Colonic mucosa (tissue), 4 donors: ENCODE measurements around the gene C14orf119. TPM values are rescaled to one million over a fixed set of nuclear protein-coding genes. Genes with fewer than 3 reads are reported as not detected.

ENCODE experiments used
- DNase-seq: peaks from one replicate; pipeline ENCODE4 v3.0.0-alpha.2; 2020
- H3K27ac ChIP-seq: fragments of 200-600 bp; one replicate; pipeline ENCODE4 v1.8.0; 2021
- H3K27me3 ChIP-seq: fragments of 200-600 bp; one replicate; pipeline ENCODE4 v1.8.0; 2021
- H3K36me3 ChIP-seq: fragments of 200-600 bp; one replicate; pipeline ENCODE4 v1.8.0; 2021
- H3K4me1 ChIP-seq: fragments of 200-600 bp; one replicate; pipeline ENCODE4 v1.8.0; 2021; ENCODE audit warnings: mild to moderate bottlenecking
- H3K4me3 ChIP-seq: fragments of 200-600 bp; one replicate; pipeline ENCODE4 v1.8.0; 2021
- H3K9ac ChIP-seq, 2 donors: one replicate each; pipeline ENCODE4 v1.7.0; 2013; ENCODE audit warnings: control low read depth in 2 of 2, low read depth in 2 of 2, low read length in 2 of 2
- H3K9me3 ChIP-seq: fragments of 200-600 bp; one replicate; pipeline ENCODE4 v1.8.0; 2021
- intact Hi-C: fragments of 100-400 bp; cut with DNase I; formaldehyde crosslinking; loops from one replicate; pipeline ENCODE4 v1.14.1; 2022
- total RNA-seq, 2 donors: library from RNA; stranded (reverse); fragmentation: NEBNext Ultra II Directional in 1 of 2; extraction: Animal tissue kit (Norgen Biotek cat#: 25700) in 1 of 2; gene quantifications; one replicate each; pipeline ENCODE4 v1.2.1, GENCODE V29; 2021
- TF ChIP-seq, protein P1 (sequence below): fragments of 200-600 bp; IDR thresholded peaks from one replicate; pipeline ENCODE4 v1.8.0; 2022; ENCODE audit warnings: antibody characterized with exemption, mild to moderate bottlenecking
- donor health status: healthy.
- donor health status: DM: no; HTN: no; CAD: no.
- donor health status: DM: no; HTN: no; CAD: no.

The C14orf119 gene
- total RNA-seq, 2 donors from 2014 or later, result 56.2 to 59.2 TPM

- H3K27me3 ChIP-seq, result no peaks in the 10 kb centered on the region
- no peak overlapping the region for H3K27ac ChIP-seq
- no peaks in the 10 kb centered on the region for H3K36me3 ChIP-seq
- no peak overlapping the region for H3K4me3 ChIP-seq
- no peaks in the 10 kb centered on the region for H3K4me1 ChIP-seq
- TF ChIP-seq, protein P1, sequence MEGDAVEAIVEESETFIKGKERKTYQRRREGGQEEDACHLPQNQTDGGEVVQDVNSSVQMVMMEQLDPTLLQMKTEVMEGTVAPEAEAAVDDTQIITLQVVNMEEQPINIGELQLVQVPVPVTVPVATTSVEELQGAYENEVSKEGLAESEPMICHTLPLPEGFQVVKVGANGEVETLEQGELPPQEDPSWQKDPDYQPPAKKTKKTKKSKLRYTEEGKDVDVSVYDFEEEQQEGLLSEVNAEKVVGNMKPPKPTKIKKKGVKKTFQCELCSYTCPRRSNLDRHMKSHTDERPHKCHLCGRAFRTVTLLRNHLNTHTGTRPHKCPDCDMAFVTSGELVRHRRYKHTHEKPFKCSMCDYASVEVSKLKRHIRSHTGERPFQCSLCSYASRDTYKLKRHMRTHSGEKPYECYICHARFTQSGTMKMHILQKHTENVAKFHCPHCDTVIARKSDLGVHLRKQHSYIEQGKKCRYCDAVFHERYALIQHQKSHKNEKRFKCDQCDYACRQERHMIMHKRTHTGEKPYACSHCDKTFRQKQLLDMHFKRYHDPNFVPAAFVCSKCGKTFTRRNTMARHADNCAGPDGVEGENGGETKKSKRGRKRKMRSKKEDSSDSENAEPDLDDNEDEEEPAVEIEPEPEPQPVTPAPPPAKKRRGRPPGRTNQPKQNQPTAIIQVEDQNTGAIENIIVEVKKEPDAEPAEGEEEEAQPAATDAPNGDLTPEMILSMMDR, result no peak
- no peaks in the 10 kb centered on the region for H3K9me3 ChIP-seq
- no peak overlapping the region for H3K9ac ChIP-seq
- intact Hi-C loops, result no loop called here
- DNase-seq, result no peak
Measured at GRCh38 chr14:23142826-23143225, 47.5 kb downstream of the C14orf119 start.

DNA sequence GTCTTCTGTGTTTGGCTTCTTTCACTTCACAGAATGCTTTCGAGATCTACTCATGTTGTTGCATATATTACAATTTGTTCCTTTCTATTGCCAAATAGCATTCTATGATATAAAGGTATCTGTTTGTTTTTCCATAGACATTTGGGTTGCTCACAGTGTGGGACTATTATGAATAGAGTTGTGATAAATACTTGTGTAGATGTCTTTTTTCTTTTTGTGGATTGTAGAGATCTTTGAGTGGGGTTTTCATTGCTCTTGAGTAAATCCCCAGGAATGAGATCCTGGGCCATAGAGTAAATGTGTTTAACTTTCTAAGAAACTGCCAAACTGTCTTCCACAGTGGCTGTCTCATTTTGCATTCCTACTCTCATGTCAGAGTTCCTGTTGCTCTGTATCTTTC lies 48.6 kb downstream of the C14orf119 start:
- no peak overlapping the region for H3K4me3 ChIP-seq
- no peaks in the 10 kb centered on the region for H3K36me3 ChIP-seq
- no peaks in the 10 kb centered on the region for H3K4me1 ChIP-seq
- no peaks in the 10 kb centered on the region for H3K9me3 ChIP-seq
- intact Hi-C loops, result no loop called here
- TF ChIP-seq, protein P1, result no peak
- H3K9ac ChIP-seq, result no peak overlapping the region
- no peak for DNase-seq
- no peak overlapping the region for H3K27ac ChIP-seq
- no peaks in the 10 kb centered on the region for H3K27me3 ChIP-seq

GRCh38 chr14:23145794-23146350 lies 50.6 kb downstream of the C14orf119 start:
- Histone ChIP-seq H3K36me3 (no peaks in the 10 kb centered on the region), H3K9me3 (no peaks in the 10 kb centered on the region), H3K4me3 (no peak overlapping the region), H3K27me3 (no peaks in the 10 kb centered on the region), H3K4me1 (no peaks in the 10 kb centered on the region), H3K27ac (no peak overlapping the region), H3K9ac (no peak overlapping the region)
- intact Hi-C loops, result no loop called here
- DNase-seq, result no peak
- TF ChIP-seq, protein P1, result no peak

DNA sequence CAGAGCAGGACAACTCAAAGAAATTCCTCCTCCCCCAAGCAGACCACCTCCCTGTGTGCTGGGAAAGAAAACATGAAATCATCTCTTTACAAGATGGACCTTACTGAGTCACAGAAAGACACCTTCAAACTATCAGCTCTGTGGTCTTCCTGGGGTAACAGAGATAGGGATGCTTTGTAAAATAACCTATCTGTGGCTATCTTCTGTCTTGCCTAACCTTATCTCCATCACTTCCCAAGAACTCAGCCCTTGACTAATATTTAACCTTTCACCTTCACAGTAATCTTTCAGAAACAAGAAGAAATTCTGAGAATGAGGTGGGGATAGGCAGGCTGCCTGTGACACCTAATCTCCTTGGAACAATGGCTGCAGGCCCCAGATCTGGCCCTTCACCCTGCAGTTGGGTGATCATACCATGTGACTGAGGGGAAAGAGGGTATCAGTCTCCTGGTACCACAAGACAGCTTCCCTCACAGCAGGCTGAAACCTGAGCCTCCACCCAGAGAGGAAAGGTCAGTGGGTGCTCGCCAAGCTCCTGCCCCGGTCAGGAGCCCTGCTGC lies 51.1 kb downstream of the C14orf119 start:
- H3K4me3 ChIP-seq, result no peak overlapping the region
- no peaks in the 10 kb centered on the region for H3K36me3 ChIP-seq
- H3K9me3 ChIP-seq, result no peaks in the 10 kb centered on the region
- H3K27ac ChIP-seq, result no peak overlapping the region
- no peak for DNase-seq
- H3K9ac ChIP-seq, result no peak overlapping the region
- H3K4me1 ChIP-seq, result no peaks in the 10 kb centered on the region
- TF ChIP-seq, protein P1, result no peak
- intact Hi-C loops, result no loop called here
- no peaks in the 10 kb centered on the region for H3K27me3 ChIP-seq

- Histone ChIP-seq H3K27ac (no peak overlapping the region), H3K27me3 (no peaks in the 10 kb centered on the region), H3K4me3 (no peak overlapping the region), H3K9ac (no peak overlapping the region), H3K4me1 (no peaks in the 10 kb centered on the region), H3K9me3 (no peaks in the 10 kb centered on the region), H3K36me3 (no peaks in the 10 kb centered on the region)
- intact Hi-C loops, result no loop called here
- TF ChIP-seq, protein P1, result no peak
- DNase-seq, result no peak
Measured at GRCh38 chr14:23146980-23147379, 51.7 kb downstream of the C14orf119 start.
